HepG2 (cell line): ENCODE measurements around the gene MRRF. TPM values are rescaled to one million over a fixed set of nuclear protein-coding genes. Genes with fewer than 3 reads are reported as not detected.

ENCODE experiments used
- ATAC-seq: fragments of 200-7000 bp; cut with Tn5 transposase; 3 replicates; pipeline ENCODE4 v1.9.1; 2020; ENCODE audit warnings: mild to moderate bottlenecking, moderate library complexity
- BruUV-seq: library from RNA; stranded (reverse); fragments of 400-500 nt; replicated peaks from 2 replicates; lab custom pipeline; 2021; lab: Mats Ljungman, UMichigan
- CTCF ChIA-PET: fragments of 300-600 bp; formaldehyde crosslinking; extraction: SDS; loops from one replicate; lab custom pipeline; 2021; ENCODE audit warnings: low total read pairs, inconsistent platforms, low intra/inter-chr PET ratio; lab: Yijun Ruan, JAX
- POLR2A ChIA-PET: fragments of 350-600 bp; sonication (Branson Sonifier 250); formaldehyde crosslinking; loops from one replicate; lab custom pipeline; 2020; ENCODE audit warnings: antibody characterized with exemption, inconsistent platforms; lab: Yijun Ruan, JAX
- DNase-seq: peaks from one replicate; pipeline ENCODE4 v3.0.0-alpha.2; 2015; ENCODE audit warnings: low spot score
- FAIRE-seq: peaks from 3 replicates; lab custom pipeline; 2011; peaks lifted over from hg19 to GRCh38; lab: Jason Lieb, UNC
- H2AFZ ChIP-seq: one replicate; pipeline ENCODE4 v1.6.1; 2011; ENCODE audit warnings: low read length, inconsistent platforms
- H3K27ac ChIP-seq: fragments of 300-600 bp; 3 replicates; pipeline ENCODE4 v1.8.0; 2011; ENCODE audit warnings: mixed run types, mild to moderate bottlenecking, mixed read lengths, low read length, inconsistent platforms; ENCODE audit not compliant: insufficient read depth; ENCODE audit errors: extremely low read length
- H3K27me3 ChIP-seq, 2 experiments: fragments of 200-600 bp in 1 of 2; 2 replicates in 1 of 2; 3 replicates in 1 of 2; pipeline versions ENCODE4 v1.6.0 to v1.8.0; 2011; ENCODE audit warnings: low read length in 2 of 2, mild to moderate bottlenecking in 2 of 2, moderate library complexity in 2 of 2, inconsistent platforms in 1 of 2; ENCODE audit not compliant: insufficient read depth in 2 of 2, control insufficient read depth in 1 of 2
- H3K36me3 ChIP-seq, 2 experiments: fragments of 200-600 bp in 1 of 2; replicated peaks in 1 of 2; 2 replicates in 1 of 2; 3 replicates in 1 of 2; pipeline versions ENCODE4 v1.5.1 to v1.8.0; 2011; ENCODE audit warnings: low read length in 2 of 2, inconsistent platforms in 1 of 2; ENCODE audit not compliant: insufficient read depth in 2 of 2, control insufficient read depth in 1 of 2
- H3K4me1 ChIP-seq: 2 replicates; pipeline ENCODE4 v1.5.1; 2012; ENCODE audit warnings: low read length, inconsistent platforms; ENCODE audit not compliant: insufficient read depth
- H3K4me2 ChIP-seq: 2 replicates; pipeline ENCODE4 v1.6.0; 2011; ENCODE audit warnings: low read depth, low read length, inconsistent platforms
- H3K4me3 ChIP-seq, 3 experiments: fragments of 200-600 bp in 1 of 3; sonication (generic), shearing (Covaris generic) in 1 of 3; replicated peaks in 1 of 3; 2 replicates each; pipeline ENCODE4 v1.5.1; 2011 to 2016; ENCODE audit warnings: low read length in 3 of 3, inconsistent platforms in 2 of 3, low read depth in 2 of 3, mild to moderate bottlenecking in 2 of 3, control low read depth in 1 of 3, mixed read lengths in 1 of 3; ENCODE audit not compliant: insufficient read depth in 1 of 3
- H3K79me2 ChIP-seq: one replicate; pipeline ENCODE4 v1.6.1; 2011; ENCODE audit warnings: low read length, inconsistent platforms; ENCODE audit not compliant: insufficient read depth
- H3K9ac ChIP-seq: 2 replicates; pipeline ENCODE4 v1.6.0; 2011; ENCODE audit warnings: mild to moderate bottlenecking, low read depth, low read length, inconsistent platforms; ENCODE audit not compliant: insufficient read depth
- H3K9me3 ChIP-seq: 2 replicates; pipeline ENCODE4 v1.5.1; 2012; ENCODE audit warnings: mild to moderate bottlenecking, low read length
- H4K20me1 ChIP-seq: 2 replicates; pipeline ENCODE4 v1.6.0; 2011; ENCODE audit warnings: inconsistent platforms, mild to moderate bottlenecking, low read length, moderate library complexity; ENCODE audit not compliant: insufficient read depth
- AFF4 ChIP-seq: sonication (generic); formaldehyde crosslinking; IDR thresholded peaks from 2 replicates; pipeline ENCODE4 v1.4.0; 2020; ENCODE audit warnings: missing genetic modification reagents
- CERS6 ChIP-seq: sonication (generic); formaldehyde crosslinking; IDR thresholded peaks from 2 replicates; pipeline ENCODE4 v1.5.0; 2020; ENCODE audit warnings: missing genetic modification reagents
- MAX ChIP-seq: IDR thresholded peaks from 2 replicates; pipeline ENCODE4 v1.6.1; 2012; ENCODE audit warnings: inconsistent platforms
- MLXIP ChIP-seq: sonication (generic); formaldehyde crosslinking; IDR thresholded peaks from 2 replicates; pipeline ENCODE4 v1.9.0; 2021; ENCODE audit warnings: missing genetic modification reagents, borderline replicate concordance
- SNRNP70 ChIP-seq: fragments of 200-400 bp; formaldehyde crosslinking; IDR thresholded peaks from 2 replicates; pipeline ENCODE4 v1.6.1; 2017; ENCODE audit warnings: mild to moderate bottlenecking, low read depth, low read length, moderate library complexity
- SP4 ChIP-seq: sonication (generic); formaldehyde crosslinking; IDR thresholded peaks from 2 replicates; pipeline ENCODE4 v1.8.1; 2023; ENCODE audit warnings: mild to moderate bottlenecking, missing genetic modification reagents
- ZFP1 ChIP-seq: IDR thresholded peaks from 2 replicates; pipeline ENCODE4 v1.6.1; 2016
- ZNF556 ChIP-seq: sonication (generic); formaldehyde crosslinking; IDR thresholded peaks from 2 replicates; pipeline ENCODE4 v1.4.0; 2020; ENCODE audit warnings: mild to moderate bottlenecking, missing genetic modification reagents, borderline replicate concordance
- WGBS: methylation state at CpG from one replicate; pipeline ENCODE4 v1.1.6; 2017; ENCODE audit warnings: low lambda C conversion rate; 5-methylcytosine and 5-hydroxymethylcytosine counted together
- in situ Hi-C: cut with HindIII; loops from 2 replicates; pipeline ENCODE4 v1.10.0; 2017; ENCODE audit warnings: low pct_unique_long_range_greater_than_20kb; ENCODE audit not compliant: extremely low pct_ligation_motif_present
- intact Hi-C: fragments of 100-400 bp; cut with micrococcal nuclease; formaldehyde crosslinking; loops from one replicate; pipeline ENCODE4 v1.10.0; 2022; ENCODE audit not compliant: unreplicated experiment
- polyA plus RNA-seq, 8 experiments: library from polyadenylated mRNA; depleted of rRNA in 3 of 8; stranded (reverse) in 7 of 8; unstranded in 1 of 8; fragments of >200 nt; fragmentation: Illumina TruSeq in 4 of 8; extraction: Trizol in 4 of 8; gene quantifications; 2 replicates each; pipeline versions ENCODE4 v1.2.1 to v1.2.3, GENCODE V29; 2011 to 2016; ENCODE audit warnings: low read depth in 4 of 8, missing spikeins in 1 of 8, mixed read lengths in 1 of 8; ENCODE audit not compliant: insufficient read depth in 1 of 8
- total RNA-seq, 5 experiments: library from RNA; depleted of rRNA; stranded (reverse); fragments of >200 nt; fragmentation: Illumina TruSeq; extraction: Trizol; gene quantifications; 2 replicates each; pipeline ENCODE4 v1.2.3, GENCODE V29; 2016; ENCODE audit warnings: low read depth in 1 of 5

MRRF gene
- total and polyA plus RNA-seq, 2 of the 13 experiments (the other 11 are each of a cell fraction or from before 2014, with no cell fraction given) = 37.3 to 44.3 TPM

DNA sequence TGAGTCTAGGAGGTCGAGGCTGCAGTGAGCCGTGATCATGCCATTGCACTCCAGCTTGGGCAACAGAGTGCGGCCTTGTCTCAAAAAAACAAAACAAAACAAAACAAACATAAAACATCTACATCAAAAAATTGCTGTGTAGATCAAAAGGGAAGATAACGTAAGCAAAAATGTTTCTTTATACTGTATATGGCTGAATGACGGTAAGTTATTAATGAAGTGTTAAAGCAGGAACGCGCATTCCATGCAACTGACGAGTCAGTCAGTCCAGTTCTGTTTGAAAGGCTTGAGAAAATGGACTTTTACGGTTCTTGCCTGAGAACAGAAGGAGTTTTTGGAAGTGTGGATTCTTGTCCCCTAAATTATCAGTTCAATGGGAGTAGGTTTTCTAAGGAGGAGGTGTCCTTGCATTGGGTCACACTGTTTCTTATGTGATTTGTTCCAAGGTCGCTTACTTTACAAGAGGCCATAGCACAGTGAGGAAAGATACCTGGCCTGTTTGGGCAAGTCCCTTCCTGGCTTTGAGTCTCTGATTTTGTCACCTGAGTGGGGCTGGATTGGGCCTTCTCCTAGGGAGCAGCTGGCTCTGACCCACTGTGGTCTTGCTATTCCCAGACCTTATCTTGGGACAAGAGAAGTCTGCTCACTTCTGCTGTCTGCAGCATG is 99.6 kb downstream of the MRRF start:
- DNase-seq = no peak
- no peaks in the 10 kb centered on the region for H4K20me1 ChIP-seq
- H3K4me2 ChIP-seq = no peak overlapping the region
- 63% methylated on average over 10 of the region's 10 CpGs for WGBS
- TF ChIP-seq CERS6 (no peak), ZFP1 (no peak), ZNF556 (no peak), SNRNP70 (no peak), MAX (no peak), SP4 (CRISPR knock-in tag) (no peak), AFF4 (CRISPR knock-in tag) (no peak), MLXIP (no peak)
- H3K36me3 ChIP-seq = no peaks in the 10 kb centered on the region
- POLR2A ChIA-PET = no interaction called here
- H3K27ac ChIP-seq = no peak overlapping the region
- no peaks in the 10 kb centered on the region for H3K9me3 ChIP-seq
- H3K4me3 ChIP-seq = no peak overlapping the region
- H2AFZ ChIP-seq = no peak overlapping the region
- H3K4me1 ChIP-seq = 0 out of 2 replicates have a peak, but pooled peaks cover 4% of the 10 kb centered on the region
- no TSS peak for BruUV-seq
- H3K27me3 ChIP-seq = peaks cover 0 to 13% of the 10 kb centered on the region in 2 experiments; a peak in 3 of 5 replicates
- H3K9ac ChIP-seq = no peak overlapping the region
- H3K79me2 ChIP-seq = no peaks in the 10 kb centered on the region
- intact Hi-C loops = no loop called here
- ATAC-seq = no peak
- CTCF ChIA-PET = no interaction called here
- in situ Hi-C loops = loop anchor here (25.0 kb wide), 1 partner anchor 448 kb away; the partner anchor contains the start of gene OR1K1
- no peak for FAIRE-seq
